ENCODE data around the gene PDGFRB. TPM values are rescaled to one million over a fixed set of nuclear protein-coding genes. Genes with fewer than 3 reads are reported as not detected.

The PDGFRB gene
- total RNA-seq, 1 donor from 2014 or later, result 74.8 TPM

DNA sequence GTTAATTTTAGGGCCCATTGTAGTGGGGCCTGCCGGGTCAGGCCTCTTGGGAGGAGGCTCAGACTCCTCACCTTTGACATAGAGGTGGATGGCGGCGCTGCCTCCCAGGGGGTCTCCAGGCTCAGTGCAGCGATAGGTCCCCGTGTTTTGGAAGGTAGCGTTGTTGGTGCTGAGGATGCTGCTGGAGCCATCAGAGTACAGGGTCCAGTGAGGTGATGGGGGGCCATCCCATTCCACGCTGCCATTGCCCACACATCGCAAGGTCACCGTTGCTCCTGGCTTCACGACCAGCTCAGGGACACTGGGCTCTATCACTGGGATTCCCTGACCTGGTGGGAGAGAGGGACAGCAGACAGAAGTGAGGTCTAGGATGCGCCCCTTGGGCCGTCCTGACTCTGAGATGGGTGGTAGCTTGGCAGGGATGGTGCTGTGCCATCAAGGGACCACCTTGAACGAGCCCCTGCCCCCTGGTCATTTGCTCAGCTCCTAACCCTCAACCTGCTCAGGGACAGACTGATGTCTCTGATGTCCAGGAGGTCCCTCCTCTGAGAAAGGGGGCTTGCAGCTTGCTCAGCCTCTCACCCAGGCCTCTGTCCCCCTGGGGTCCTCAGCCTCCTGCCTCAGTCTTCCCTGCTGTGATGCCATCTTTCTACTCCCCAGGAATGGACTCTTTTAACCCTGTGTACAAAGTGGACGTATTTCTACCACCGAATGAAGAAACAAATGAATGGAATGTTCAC is 74.8 kb downstream of the PDGFRB start:
- Mint-ChIP-seq H3K36me3 (no peaks in the 10 kb centered on the region), H3K4me3 (no peak overlapping the region), H3K4me1 (ENCODE audit: unreplicated experiment) (peaks cover 26% of the 10 kb centered on the region), H3K27ac (no peak overlapping the region), H3K27me3 (peaks cover 19% of the 10 kb centered on the region), H3K9me3 (no peaks in the 10 kb centered on the region)
- TF ChIP-seq, protein P1, sequence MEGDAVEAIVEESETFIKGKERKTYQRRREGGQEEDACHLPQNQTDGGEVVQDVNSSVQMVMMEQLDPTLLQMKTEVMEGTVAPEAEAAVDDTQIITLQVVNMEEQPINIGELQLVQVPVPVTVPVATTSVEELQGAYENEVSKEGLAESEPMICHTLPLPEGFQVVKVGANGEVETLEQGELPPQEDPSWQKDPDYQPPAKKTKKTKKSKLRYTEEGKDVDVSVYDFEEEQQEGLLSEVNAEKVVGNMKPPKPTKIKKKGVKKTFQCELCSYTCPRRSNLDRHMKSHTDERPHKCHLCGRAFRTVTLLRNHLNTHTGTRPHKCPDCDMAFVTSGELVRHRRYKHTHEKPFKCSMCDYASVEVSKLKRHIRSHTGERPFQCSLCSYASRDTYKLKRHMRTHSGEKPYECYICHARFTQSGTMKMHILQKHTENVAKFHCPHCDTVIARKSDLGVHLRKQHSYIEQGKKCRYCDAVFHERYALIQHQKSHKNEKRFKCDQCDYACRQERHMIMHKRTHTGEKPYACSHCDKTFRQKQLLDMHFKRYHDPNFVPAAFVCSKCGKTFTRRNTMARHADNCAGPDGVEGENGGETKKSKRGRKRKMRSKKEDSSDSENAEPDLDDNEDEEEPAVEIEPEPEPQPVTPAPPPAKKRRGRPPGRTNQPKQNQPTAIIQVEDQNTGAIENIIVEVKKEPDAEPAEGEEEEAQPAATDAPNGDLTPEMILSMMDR (conservative IDR thresholded peaks at IDR 0.05), result no peak
- peak; percentile 56 for DNase-seq (ENCODE audit: extremely low spot score, unreplicated experiment)

DNA sequence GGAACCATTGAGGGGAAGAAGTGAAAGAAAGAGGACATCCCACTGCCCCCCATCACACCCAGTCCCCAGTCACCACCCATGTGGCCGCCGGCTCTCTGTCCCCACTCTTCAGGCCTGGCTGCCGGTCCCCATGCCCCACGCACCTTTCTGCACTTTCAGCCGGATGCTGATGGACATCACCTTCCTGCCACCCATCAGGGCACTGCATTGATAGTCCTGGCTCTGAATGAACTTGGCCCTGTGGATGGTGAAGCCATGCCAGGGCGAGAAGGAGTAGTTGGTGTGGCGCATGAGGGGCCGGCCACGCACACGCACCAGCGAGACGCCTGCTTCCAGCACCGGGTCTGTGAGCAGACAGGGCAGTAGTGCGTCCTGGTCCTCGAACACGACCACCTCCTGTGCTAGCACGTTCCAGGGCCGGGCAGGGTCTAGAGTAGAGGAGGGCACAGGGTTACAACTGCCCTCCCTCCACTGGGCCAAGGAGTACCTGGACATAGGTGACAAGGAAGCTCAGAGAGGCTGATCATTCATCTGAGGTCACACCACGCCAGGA is 75.7 kb downstream of the PDGFRB start:
- peaks cover 26% of the 10 kb centered on the region for H3K4me1 Mint-ChIP-seq (ENCODE audit: unreplicated experiment)
- peak; percentile 62 for DNase-seq (ENCODE audit: extremely low spot score, unreplicated experiment)
- H3K9me3 Mint-ChIP-seq, result no peaks in the 10 kb centered on the region
- no peak overlapping the region for H3K4me3 Mint-ChIP-seq
- TF ChIP-seq, protein P1 (conservative IDR thresholded peaks at IDR 0.05), result no peak
- H3K27ac Mint-ChIP-seq, result no peak overlapping the region
- no peaks in the 10 kb centered on the region for H3K36me3 Mint-ChIP-seq
- peaks cover 13% of the 10 kb centered on the region for H3K27me3 Mint-ChIP-seq

DNA sequence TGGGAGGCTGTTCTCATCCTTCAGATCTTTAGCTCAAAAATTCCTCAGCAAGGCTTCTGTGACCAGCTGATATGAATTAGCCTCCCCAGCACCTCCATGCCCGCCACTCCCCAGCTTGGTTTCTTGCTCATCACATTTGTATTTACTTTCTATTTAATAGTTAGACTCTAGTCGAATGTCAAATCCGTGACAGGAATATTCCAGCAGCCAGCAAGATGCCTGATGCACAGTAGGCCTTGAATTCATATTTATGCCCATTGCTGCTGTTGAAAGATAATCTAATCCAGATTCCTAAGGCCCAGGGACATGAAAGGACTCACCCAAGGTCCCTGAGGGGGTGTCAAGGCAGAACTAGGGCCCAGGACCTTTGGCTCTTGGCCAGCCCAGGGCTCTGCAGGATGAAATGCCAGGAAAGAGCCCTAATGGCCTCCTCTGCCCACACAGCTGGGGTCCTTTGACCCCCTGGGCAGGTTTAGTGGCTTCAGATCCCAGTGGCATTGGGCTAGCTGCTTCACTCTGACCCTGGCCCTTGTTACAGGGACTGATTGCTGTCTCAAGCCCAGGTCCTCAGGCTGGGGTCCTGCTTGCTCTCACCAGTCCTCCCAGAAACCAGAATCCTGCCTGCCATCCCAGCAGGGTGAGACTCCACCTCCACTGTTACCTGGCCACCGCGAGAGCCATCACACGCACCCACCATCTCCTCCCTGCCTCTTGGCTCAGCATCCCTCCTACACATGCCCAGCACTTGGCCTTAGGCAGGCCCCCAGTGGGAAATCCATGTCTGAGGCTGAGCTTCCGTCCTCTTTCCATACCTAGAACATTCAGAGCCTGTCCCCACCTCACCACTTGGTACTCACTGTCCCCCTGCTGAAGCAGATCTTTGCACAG is 76.6 kb downstream of the PDGFRB start:
- no peak overlapping the region for H3K27ac Mint-ChIP-seq
- no peak overlapping the region for H3K4me3 Mint-ChIP-seq
- peaks cover 13% of the 10 kb centered on the region for H3K27me3 Mint-ChIP-seq
- peaks cover 26% of the 10 kb centered on the region for H3K4me1 Mint-ChIP-seq (ENCODE audit: unreplicated experiment)
- TF ChIP-seq, protein P1 (conservative IDR thresholded peaks at IDR 0.05), result no peak
- no peaks in the 10 kb centered on the region for H3K36me3 Mint-ChIP-seq
- H3K9me3 Mint-ChIP-seq, result no peaks in the 10 kb centered on the region
- peak; percentile 50 for DNase-seq (ENCODE audit: extremely low spot score, unreplicated experiment)

DNA sequence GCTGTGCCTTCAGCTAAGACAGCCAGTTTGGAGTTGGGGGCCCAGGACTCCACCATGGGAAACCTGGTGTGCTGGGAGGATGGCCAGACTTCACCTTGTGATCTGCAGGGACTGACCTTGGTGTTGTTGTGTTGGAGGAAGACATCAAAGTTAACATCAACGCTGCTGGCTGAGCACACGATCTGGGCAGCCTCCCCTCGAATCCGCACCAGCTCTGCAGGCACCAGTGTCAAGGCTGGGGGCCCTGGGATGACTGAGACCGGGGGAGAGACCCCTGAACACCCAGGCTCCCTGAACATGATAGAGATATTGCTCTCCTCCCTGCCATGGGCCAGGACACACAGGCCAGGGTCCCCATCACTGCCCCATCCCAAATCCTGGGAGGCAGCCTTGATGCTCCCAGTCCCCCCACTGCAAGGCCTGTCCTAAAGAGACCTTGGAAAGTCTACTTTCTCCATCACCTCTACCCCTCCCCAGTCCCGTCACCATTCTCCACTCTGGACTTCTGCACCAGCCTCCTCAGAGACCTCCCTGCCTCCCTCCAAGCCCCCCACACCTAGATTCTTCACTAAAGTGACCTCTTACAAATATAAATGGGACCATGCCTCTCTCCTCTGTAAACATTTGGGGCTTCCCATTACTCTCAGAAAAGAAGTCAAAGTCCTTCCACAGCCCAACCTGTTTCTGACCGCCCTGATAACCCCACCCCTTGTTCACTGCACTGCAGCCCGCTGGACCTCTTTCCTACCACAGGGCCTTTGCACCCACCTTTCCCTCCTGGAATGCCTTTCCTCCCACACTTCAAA is 77.4 kb downstream of the PDGFRB start:
- TF ChIP-seq, protein P1 (conservative IDR thresholded peaks at IDR 0.05), result no peak
- Mint-ChIP-seq H3K4me3 (no peak overlapping the region), H3K27me3 (peaks cover 9% of the 10 kb centered on the region), H3K9me3 (no peaks in the 10 kb centered on the region), H3K36me3 (no peaks in the 10 kb centered on the region), H3K4me1 (ENCODE audit: unreplicated experiment) (peaks cover 18% of the 10 kb centered on the region), H3K27ac (no peak overlapping the region)
- DNase-seq (ENCODE audit: extremely low spot score, unreplicated experiment), result peak; percentile 53

DNA sequence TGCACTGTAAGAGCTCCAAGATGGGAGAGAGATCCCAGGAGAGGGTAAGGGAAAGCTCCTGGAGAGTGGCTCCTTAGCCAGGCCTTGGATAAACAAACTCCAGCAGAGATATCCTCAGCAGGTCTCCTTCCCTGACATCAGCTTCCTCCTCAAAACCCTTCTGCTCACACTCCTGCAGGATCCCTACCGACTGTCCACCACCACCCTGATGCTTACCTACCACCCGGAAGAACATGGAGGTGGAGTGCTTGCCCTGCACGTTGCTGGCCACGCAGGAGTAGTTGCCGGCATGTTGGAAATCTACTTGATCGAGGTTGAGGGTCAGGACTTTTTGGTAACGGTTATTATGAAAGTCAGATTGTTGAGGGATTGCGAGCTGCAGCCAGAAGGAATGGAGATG is 78.6 kb downstream of the PDGFRB start:
- peak; percentile 29 for DNase-seq (ENCODE audit: extremely low spot score, unreplicated experiment)
- Mint-ChIP-seq H3K27me3 (peaks cover 14% of the 10 kb centered on the region), H3K4me3 (no peak overlapping the region), H3K27ac (no peak overlapping the region), H3K9me3 (no peaks in the 10 kb centered on the region), H3K4me1 (ENCODE audit: unreplicated experiment) (peaks cover 18% of the 10 kb centered on the region), H3K36me3 (no peaks in the 10 kb centered on the region)
- TF ChIP-seq, protein P1 (conservative IDR thresholded peaks at IDR 0.05), result no peak

Data from type B pancreatic cell (in vitro differentiated cells).